H9 (cell line): ENCODE data around the gene CERKL. TPM values are rescaled to one million over a fixed set of nuclear protein-coding genes. Genes with fewer than 3 reads are reported as not detected.

Experiments used
- DNase-seq: peaks from one replicate; pipeline ENCODE4 v3.0.0-alpha.2; 2017
- H2AFZ ChIP-seq: one replicate; pipeline ENCODE4 v1.6.1; 2013; ENCODE audit warnings: mild to moderate bottlenecking, low read length, control low read depth, moderate library complexity
- H2AK5ac ChIP-seq: 2 replicates; pipeline ENCODE4 v1.6.1; 2013; ENCODE audit warnings: low read length, control low read depth, mixed read lengths; ENCODE audit not compliant: insufficient read length
- H2BK120ac ChIP-seq: one replicate; pipeline ENCODE4 v1.6.1; 2013; ENCODE audit warnings: low read depth, mild to moderate bottlenecking, low read length, control low read depth, inconsistent platforms; ENCODE audit not compliant: poor library complexity, severe bottlenecking
- H2BK12ac ChIP-seq: 2 replicates; pipeline ENCODE4 v1.6.1; 2013; ENCODE audit warnings: low read length, control low read depth, mixed read lengths, low read depth; ENCODE audit not compliant: insufficient read length
- H2BK15ac ChIP-seq: 2 replicates; pipeline ENCODE4 v1.6.1; 2013; ENCODE audit warnings: low read depth, low read length, control low read depth
- H2BK20ac ChIP-seq: one replicate; pipeline ENCODE4 v1.6.1; 2013; ENCODE audit warnings: low read depth, mild to moderate bottlenecking, low read length, control low read depth, inconsistent platforms; ENCODE audit not compliant: poor library complexity, severe bottlenecking
- H2BK5ac ChIP-seq: 2 replicates; pipeline ENCODE4 v1.6.1; 2013; ENCODE audit warnings: low read length, control low read depth, mixed read lengths; ENCODE audit not compliant: insufficient read length
- H3K14ac ChIP-seq: 2 replicates; pipeline ENCODE4 v1.6.1; 2013; ENCODE audit warnings: low read length, control low read depth; ENCODE audit not compliant: insufficient read depth
- H3K18ac ChIP-seq: 2 replicates; pipeline ENCODE4 v1.6.1; 2013; ENCODE audit warnings: low read depth, mild to moderate bottlenecking, mixed read lengths, low read length, control low read depth; ENCODE audit not compliant: insufficient read length
- H3K23ac ChIP-seq: 2 replicates; pipeline ENCODE4 v1.6.1; 2013; ENCODE audit warnings: low read length, control low read depth, mixed read lengths, low read depth; ENCODE audit not compliant: insufficient read length
- H3K23me2 ChIP-seq: 2 replicates; pipeline ENCODE4 v1.6.1; 2013; ENCODE audit warnings: low read depth, mild to moderate bottlenecking, mixed read lengths, low read length, control low read depth; ENCODE audit not compliant: insufficient read length, poor library complexity, severe bottlenecking
- H3K27ac ChIP-seq: 2 replicates; pipeline ENCODE4 v1.5.1; 2013; ENCODE audit warnings: low read length, control low read depth, mixed read lengths, low read depth; ENCODE audit not compliant: insufficient read length
- H3K27me3 ChIP-seq: 2 replicates; pipeline ENCODE4 v1.6.1; 2013; ENCODE audit warnings: low read length, control low read depth, inconsistent platforms; ENCODE audit not compliant: insufficient read depth
- H3K4ac ChIP-seq: 2 replicates; pipeline ENCODE4 v1.6.1; 2013; ENCODE audit warnings: low read depth, mild to moderate bottlenecking, control low read depth, inconsistent platforms, low read length, moderate library complexity
- H3K4me1 ChIP-seq: 2 replicates; pipeline ENCODE4 v1.6.1; 2013; ENCODE audit warnings: low read length, control low read depth, inconsistent platforms; ENCODE audit not compliant: insufficient read depth
- H3K4me2 ChIP-seq: 2 replicates; pipeline ENCODE4 v1.6.1; 2013; ENCODE audit warnings: low read length, control low read depth, mixed read lengths; ENCODE audit not compliant: insufficient read length, insufficient read depth
- H3K56ac ChIP-seq: 2 replicates; pipeline ENCODE4 v1.6.1; 2013; ENCODE audit warnings: low read depth, mild to moderate bottlenecking, mixed read lengths, low read length, control low read depth; ENCODE audit not compliant: insufficient read length
- H3K79me1 ChIP-seq: 2 replicates; pipeline ENCODE4 v1.6.1; 2013; ENCODE audit warnings: low read depth, mild to moderate bottlenecking, moderate library complexity, low read length, control low read depth, inconsistent platforms; ENCODE audit not compliant: insufficient read depth, poor library complexity, severe bottlenecking
- H3K79me2 ChIP-seq: 2 replicates; pipeline ENCODE4 v1.6.1; 2013; ENCODE audit warnings: low read length, control low read depth, inconsistent platforms; ENCODE audit not compliant: insufficient read depth
- H3K9ac ChIP-seq: 2 replicates; pipeline ENCODE4 v1.6.1; 2013; ENCODE audit warnings: low read length, control low read depth, mixed read lengths; ENCODE audit not compliant: insufficient read length; ENCODE audit errors: extremely low read depth
- H3K9me3 ChIP-seq: one replicate; pipeline ENCODE4 v1.6.1; 2013; ENCODE audit warnings: low read depth, low read length, inconsistent platforms; ENCODE audit not compliant: control insufficient read depth
- H3T11ph ChIP-seq: one replicate; pipeline ENCODE4 v1.6.1; 2013; ENCODE audit warnings: mild to moderate bottlenecking, low read length, control low read depth, inconsistent platforms
- H4K20me1 ChIP-seq: one replicate; pipeline ENCODE4 v1.6.1; 2013; ENCODE audit not compliant: control insufficient read depth, insufficient read length, insufficient read depth
- H4K5ac ChIP-seq: 2 replicates; pipeline ENCODE4 v1.6.1; 2013; ENCODE audit warnings: low read depth, mild to moderate bottlenecking, mixed read lengths, low read length, control low read depth; ENCODE audit not compliant: insufficient read length
- H4K8ac ChIP-seq: replicated peaks from 2 replicates; pipeline ENCODE4 v1.6.1; 2013; ENCODE audit warnings: low read length, control low read depth, mixed read lengths, low read depth; ENCODE audit not compliant: insufficient read length
- H4K91ac ChIP-seq: 2 replicates; pipeline ENCODE4 v1.6.1; 2013; ENCODE audit warnings: low read depth, mild to moderate bottlenecking, moderate library complexity, mixed read lengths, low read length, control low read depth; ENCODE audit not compliant: insufficient read length
- H3K27ac Mint-ChIP-seq, 3 experiments: 2 replicates in 2 of 3; 3 replicates in 1 of 3; pipeline ENCODE4 v1.8.0; 2020 to 2021; ENCODE audit warnings: mixed read lengths in 3 of 3, mild to moderate bottlenecking in 1 of 3, moderate library complexity in 1 of 3
- H3K27me3 Mint-ChIP-seq: 2 replicates; pipeline ENCODE4 v1.8.0; 2021; ENCODE audit warnings: low read depth, mild to moderate bottlenecking, moderate library complexity, mixed read lengths
- H3K36me3 Mint-ChIP-seq, 3 experiments: 2 replicates in 2 of 3; 3 replicates in 1 of 3; pipeline ENCODE4 v1.8.0; 2020 to 2021; ENCODE audit warnings: low read depth in 3 of 3, mixed read lengths in 3 of 3; ENCODE audit not compliant: insufficient read depth in 1 of 3
- H3K4me1 Mint-ChIP-seq, 2 experiments: 2 replicates each; pipeline ENCODE4 v1.8.0; 2020; ENCODE audit warnings: mixed read lengths in 2 of 2
- H3K4me3 Mint-ChIP-seq, 2 experiments: 2 replicates in 1 of 2; 3 replicates in 1 of 2; pipeline ENCODE4 v1.8.0; 2020 to 2021; ENCODE audit warnings: mild to moderate bottlenecking in 2 of 2, mixed read lengths in 2 of 2, moderate library complexity in 1 of 2
- H3K9me3 Mint-ChIP-seq, 2 experiments: 2 replicates in 1 of 2; 3 replicates in 1 of 2; pipeline ENCODE4 v1.8.0; 2020; ENCODE audit warnings: mild to moderate bottlenecking in 2 of 2, mixed read lengths in 2 of 2, moderate library complexity in 1 of 2
- WGBS: extraction: QIAGEN DNeasy Blood & Tissue Kit; methylation state at CpG from one replicate; pipeline ENCODE4 v1.1.7; 2013; ENCODE audit warnings: missing lambda C conversion rate, low lambda C conversion rate, mixed read lengths; ENCODE audit not compliant: insufficient read length; ENCODE audit errors: extremely low coverage; 5-methylcytosine and 5-hydroxymethylcytosine counted together
- total RNA-seq: library from RNA; stranded (reverse); gene quantifications from 2 replicates; pipeline ENCODE4 v1.2.1, GENCODE V29; 2021
- TF ChIP-seq, protein P1 (sequence below): fragments of 200-600 bp; sonication (generic); conservative IDR thresholded peaks from 3 replicates; pipeline ENCODE4 v1.8.0; 2021; ENCODE audit warnings: antibody characterized with exemption, mild to moderate bottlenecking

CERKL gene
- total RNA-seq, 1 experiment from 2014 or later: not detected

DNA sequence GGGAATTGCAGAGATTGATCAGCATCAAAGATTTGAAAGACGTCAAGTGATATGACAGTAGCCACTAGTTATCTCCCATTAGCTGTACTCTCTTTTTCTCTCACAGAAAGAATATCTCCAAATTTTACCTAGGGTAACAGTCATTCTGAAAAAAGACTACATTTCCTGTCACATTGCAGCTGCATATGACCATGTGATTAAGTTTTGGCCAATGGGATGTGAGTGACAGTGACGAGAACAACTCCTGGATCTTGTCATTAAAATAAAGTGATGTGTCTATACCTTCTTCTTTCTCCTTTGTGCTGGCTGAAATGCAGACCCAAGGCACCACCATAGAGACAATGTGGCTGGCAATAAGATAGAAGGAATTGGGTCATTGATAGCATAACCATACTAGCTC, 34.0 kb upstream of the CERKL start:
- no peak overlapping the region for H3K56ac ChIP-seq
- H3K79me2 ChIP-seq: no peaks in the 10 kb centered on the region
- H2BK15ac ChIP-seq: no peak overlapping the region
- H3K4me1 ChIP-seq: no peaks in the 10 kb centered on the region
- H3K18ac ChIP-seq: no peak overlapping the region
- H2BK5ac ChIP-seq: no peak overlapping the region
- no peak overlapping the region for H4K91ac ChIP-seq
- no peaks in the 10 kb centered on the region for H3K79me1 ChIP-seq
- H2BK12ac ChIP-seq: no peak overlapping the region
- peaks cover 7% of the 10 kb centered on the region; the same call in 1 of the 2 replicates for H3K27me3 ChIP-seq
- H3K9ac ChIP-seq: no peak overlapping the region
- H3K4me3 Mint-ChIP-seq: no peak overlapping the region
- no peaks in the 10 kb centered on the region; a peak in 2 of 5 replicates for H3K9me3 Mint-ChIP-seq
- no peak overlapping the region for H2AFZ ChIP-seq
- no peak overlapping the region for H3K4me2 ChIP-seq
- H3K36me3 Mint-ChIP-seq: no peaks in the 10 kb centered on the region
- no peak overlapping the region for H3K27ac Mint-ChIP-seq
- no peaks in the 10 kb centered on the region for H4K20me1 ChIP-seq
- H4K5ac ChIP-seq: no peak overlapping the region
- no peak for DNase-seq
- no peak overlapping the region for H2BK20ac ChIP-seq
- no peak overlapping the region for H2BK120ac ChIP-seq
- TF ChIP-seq, protein P1, sequence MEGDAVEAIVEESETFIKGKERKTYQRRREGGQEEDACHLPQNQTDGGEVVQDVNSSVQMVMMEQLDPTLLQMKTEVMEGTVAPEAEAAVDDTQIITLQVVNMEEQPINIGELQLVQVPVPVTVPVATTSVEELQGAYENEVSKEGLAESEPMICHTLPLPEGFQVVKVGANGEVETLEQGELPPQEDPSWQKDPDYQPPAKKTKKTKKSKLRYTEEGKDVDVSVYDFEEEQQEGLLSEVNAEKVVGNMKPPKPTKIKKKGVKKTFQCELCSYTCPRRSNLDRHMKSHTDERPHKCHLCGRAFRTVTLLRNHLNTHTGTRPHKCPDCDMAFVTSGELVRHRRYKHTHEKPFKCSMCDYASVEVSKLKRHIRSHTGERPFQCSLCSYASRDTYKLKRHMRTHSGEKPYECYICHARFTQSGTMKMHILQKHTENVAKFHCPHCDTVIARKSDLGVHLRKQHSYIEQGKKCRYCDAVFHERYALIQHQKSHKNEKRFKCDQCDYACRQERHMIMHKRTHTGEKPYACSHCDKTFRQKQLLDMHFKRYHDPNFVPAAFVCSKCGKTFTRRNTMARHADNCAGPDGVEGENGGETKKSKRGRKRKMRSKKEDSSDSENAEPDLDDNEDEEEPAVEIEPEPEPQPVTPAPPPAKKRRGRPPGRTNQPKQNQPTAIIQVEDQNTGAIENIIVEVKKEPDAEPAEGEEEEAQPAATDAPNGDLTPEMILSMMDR: no peak
- no peaks in the 10 kb centered on the region for H3K23me2 ChIP-seq
- no peak overlapping the region for H3K4ac ChIP-seq
- H3K27ac ChIP-seq: no peak overlapping the region
- WGBS: no CpG with 5 or more reads among the region's 2 CpGs
- H3K23ac ChIP-seq: no peak overlapping the region
- no peak overlapping the region for H4K8ac ChIP-seq
- no peak overlapping the region for H3K14ac ChIP-seq
- H3K4me1 Mint-ChIP-seq: no peaks in the 10 kb centered on the region; a peak in 1 of 4 replicates
- H3T11ph ChIP-seq: no peak overlapping the region
- H2AK5ac ChIP-seq: no peak overlapping the region
- H3K27me3 Mint-ChIP-seq: peaks cover 87% of the 10 kb centered on the region
- no peaks in the 10 kb centered on the region for H3K9me3 ChIP-seq
